H9 (cell line): ENCODE measurements around the gene TMEM30B. TPM values are rescaled to one million over a fixed set of nuclear protein-coding genes. Genes with fewer than 3 reads are reported as not detected.

ENCODE experiments used
- DNase-seq: peaks from one replicate; pipeline ENCODE4 v3.0.0-alpha.2; 2017
- H2AFZ ChIP-seq: one replicate; pipeline ENCODE4 v1.6.1; 2013; ENCODE audit warnings: mild to moderate bottlenecking, low read length, control low read depth, moderate library complexity
- H2AK5ac ChIP-seq: 2 replicates; pipeline ENCODE4 v1.6.1; 2013; ENCODE audit warnings: low read length, control low read depth, mixed read lengths; ENCODE audit not compliant: insufficient read length
- H2BK120ac ChIP-seq: one replicate; pipeline ENCODE4 v1.6.1; 2013; ENCODE audit warnings: low read depth, mild to moderate bottlenecking, low read length, control low read depth, inconsistent platforms; ENCODE audit not compliant: poor library complexity, severe bottlenecking
- H2BK12ac ChIP-seq: 2 replicates; pipeline ENCODE4 v1.6.1; 2013; ENCODE audit warnings: low read length, control low read depth, mixed read lengths, low read depth; ENCODE audit not compliant: insufficient read length
- H2BK15ac ChIP-seq: 2 replicates; pipeline ENCODE4 v1.6.1; 2013; ENCODE audit warnings: low read depth, low read length, control low read depth
- H2BK20ac ChIP-seq: one replicate; pipeline ENCODE4 v1.6.1; 2013; ENCODE audit warnings: low read depth, mild to moderate bottlenecking, low read length, control low read depth, inconsistent platforms; ENCODE audit not compliant: poor library complexity, severe bottlenecking
- H2BK5ac ChIP-seq: 2 replicates; pipeline ENCODE4 v1.6.1; 2013; ENCODE audit warnings: low read length, control low read depth, mixed read lengths; ENCODE audit not compliant: insufficient read length
- H3K14ac ChIP-seq: 2 replicates; pipeline ENCODE4 v1.6.1; 2013; ENCODE audit warnings: low read length, control low read depth; ENCODE audit not compliant: insufficient read depth
- H3K18ac ChIP-seq: 2 replicates; pipeline ENCODE4 v1.6.1; 2013; ENCODE audit warnings: low read depth, mild to moderate bottlenecking, mixed read lengths, low read length, control low read depth; ENCODE audit not compliant: insufficient read length
- H3K23ac ChIP-seq: 2 replicates; pipeline ENCODE4 v1.6.1; 2013; ENCODE audit warnings: low read length, control low read depth, mixed read lengths, low read depth; ENCODE audit not compliant: insufficient read length
- H3K23me2 ChIP-seq: 2 replicates; pipeline ENCODE4 v1.6.1; 2013; ENCODE audit warnings: low read depth, mild to moderate bottlenecking, mixed read lengths, low read length, control low read depth; ENCODE audit not compliant: insufficient read length, poor library complexity, severe bottlenecking
- H3K27ac ChIP-seq: 2 replicates; pipeline ENCODE4 v1.5.1; 2013; ENCODE audit warnings: low read length, control low read depth, mixed read lengths, low read depth; ENCODE audit not compliant: insufficient read length
- H3K27me3 ChIP-seq: 2 replicates; pipeline ENCODE4 v1.6.1; 2013; ENCODE audit warnings: low read length, control low read depth, inconsistent platforms; ENCODE audit not compliant: insufficient read depth
- H3K4ac ChIP-seq: 2 replicates; pipeline ENCODE4 v1.6.1; 2013; ENCODE audit warnings: low read depth, mild to moderate bottlenecking, control low read depth, inconsistent platforms, low read length, moderate library complexity
- H3K4me1 ChIP-seq: 2 replicates; pipeline ENCODE4 v1.6.1; 2013; ENCODE audit warnings: low read length, control low read depth, inconsistent platforms; ENCODE audit not compliant: insufficient read depth
- H3K4me2 ChIP-seq: 2 replicates; pipeline ENCODE4 v1.6.1; 2013; ENCODE audit warnings: low read length, control low read depth, mixed read lengths; ENCODE audit not compliant: insufficient read length, insufficient read depth
- H3K56ac ChIP-seq: 2 replicates; pipeline ENCODE4 v1.6.1; 2013; ENCODE audit warnings: low read depth, mild to moderate bottlenecking, mixed read lengths, low read length, control low read depth; ENCODE audit not compliant: insufficient read length
- H3K79me1 ChIP-seq: 2 replicates; pipeline ENCODE4 v1.6.1; 2013; ENCODE audit warnings: low read depth, mild to moderate bottlenecking, moderate library complexity, low read length, control low read depth, inconsistent platforms; ENCODE audit not compliant: insufficient read depth, poor library complexity, severe bottlenecking
- H3K79me2 ChIP-seq: 2 replicates; pipeline ENCODE4 v1.6.1; 2013; ENCODE audit warnings: low read length, control low read depth, inconsistent platforms; ENCODE audit not compliant: insufficient read depth
- H3K9ac ChIP-seq: 2 replicates; pipeline ENCODE4 v1.6.1; 2013; ENCODE audit warnings: low read length, control low read depth, mixed read lengths; ENCODE audit not compliant: insufficient read length; ENCODE audit errors: extremely low read depth
- H3K9me3 ChIP-seq: one replicate; pipeline ENCODE4 v1.6.1; 2013; ENCODE audit warnings: low read depth, low read length, inconsistent platforms; ENCODE audit not compliant: control insufficient read depth
- H3T11ph ChIP-seq: one replicate; pipeline ENCODE4 v1.6.1; 2013; ENCODE audit warnings: mild to moderate bottlenecking, low read length, control low read depth, inconsistent platforms
- H4K20me1 ChIP-seq: one replicate; pipeline ENCODE4 v1.6.1; 2013; ENCODE audit not compliant: control insufficient read depth, insufficient read length, insufficient read depth
- H4K5ac ChIP-seq: 2 replicates; pipeline ENCODE4 v1.6.1; 2013; ENCODE audit warnings: low read depth, mild to moderate bottlenecking, mixed read lengths, low read length, control low read depth; ENCODE audit not compliant: insufficient read length
- H4K8ac ChIP-seq: replicated peaks from 2 replicates; pipeline ENCODE4 v1.6.1; 2013; ENCODE audit warnings: low read length, control low read depth, mixed read lengths, low read depth; ENCODE audit not compliant: insufficient read length
- H4K91ac ChIP-seq: 2 replicates; pipeline ENCODE4 v1.6.1; 2013; ENCODE audit warnings: low read depth, mild to moderate bottlenecking, moderate library complexity, mixed read lengths, low read length, control low read depth; ENCODE audit not compliant: insufficient read length
- H3K27ac Mint-ChIP-seq, 3 experiments: 2 replicates in 2 of 3; 3 replicates in 1 of 3; pipeline ENCODE4 v1.8.0; 2020 to 2021; ENCODE audit warnings: mixed read lengths in 3 of 3, mild to moderate bottlenecking in 1 of 3, moderate library complexity in 1 of 3
- H3K27me3 Mint-ChIP-seq: 2 replicates; pipeline ENCODE4 v1.8.0; 2021; ENCODE audit warnings: low read depth, mild to moderate bottlenecking, moderate library complexity, mixed read lengths
- H3K36me3 Mint-ChIP-seq, 3 experiments: 2 replicates in 2 of 3; 3 replicates in 1 of 3; pipeline ENCODE4 v1.8.0; 2020 to 2021; ENCODE audit warnings: low read depth in 3 of 3, mixed read lengths in 3 of 3; ENCODE audit not compliant: insufficient read depth in 1 of 3
- H3K4me1 Mint-ChIP-seq, 2 experiments: 2 replicates each; pipeline ENCODE4 v1.8.0; 2020; ENCODE audit warnings: mixed read lengths in 2 of 2
- H3K4me3 Mint-ChIP-seq, 2 experiments: 2 replicates in 1 of 2; 3 replicates in 1 of 2; pipeline ENCODE4 v1.8.0; 2020 to 2021; ENCODE audit warnings: mild to moderate bottlenecking in 2 of 2, mixed read lengths in 2 of 2, moderate library complexity in 1 of 2
- H3K9me3 Mint-ChIP-seq, 2 experiments: 2 replicates in 1 of 2; 3 replicates in 1 of 2; pipeline ENCODE4 v1.8.0; 2020; ENCODE audit warnings: mild to moderate bottlenecking in 2 of 2, mixed read lengths in 2 of 2, moderate library complexity in 1 of 2
- WGBS: extraction: QIAGEN DNeasy Blood & Tissue Kit; methylation state at CpG from one replicate; pipeline ENCODE4 v1.1.7; 2013; ENCODE audit warnings: missing lambda C conversion rate, low lambda C conversion rate, mixed read lengths; ENCODE audit not compliant: insufficient read length; ENCODE audit errors: extremely low coverage; 5-methylcytosine and 5-hydroxymethylcytosine counted together
- total RNA-seq: library from RNA; stranded (reverse); gene quantifications from 2 replicates; pipeline ENCODE4 v1.2.1, GENCODE V29; 2021
- TF ChIP-seq, protein P1 (sequence below): fragments of 200-600 bp; sonication (generic); conservative IDR thresholded peaks from 3 replicates; pipeline ENCODE4 v1.8.0; 2021; ENCODE audit warnings: antibody characterized with exemption, mild to moderate bottlenecking

TMEM30B gene
- total RNA-seq, 1 experiment from 2014 or later, result 12.2 TPM

DNA sequence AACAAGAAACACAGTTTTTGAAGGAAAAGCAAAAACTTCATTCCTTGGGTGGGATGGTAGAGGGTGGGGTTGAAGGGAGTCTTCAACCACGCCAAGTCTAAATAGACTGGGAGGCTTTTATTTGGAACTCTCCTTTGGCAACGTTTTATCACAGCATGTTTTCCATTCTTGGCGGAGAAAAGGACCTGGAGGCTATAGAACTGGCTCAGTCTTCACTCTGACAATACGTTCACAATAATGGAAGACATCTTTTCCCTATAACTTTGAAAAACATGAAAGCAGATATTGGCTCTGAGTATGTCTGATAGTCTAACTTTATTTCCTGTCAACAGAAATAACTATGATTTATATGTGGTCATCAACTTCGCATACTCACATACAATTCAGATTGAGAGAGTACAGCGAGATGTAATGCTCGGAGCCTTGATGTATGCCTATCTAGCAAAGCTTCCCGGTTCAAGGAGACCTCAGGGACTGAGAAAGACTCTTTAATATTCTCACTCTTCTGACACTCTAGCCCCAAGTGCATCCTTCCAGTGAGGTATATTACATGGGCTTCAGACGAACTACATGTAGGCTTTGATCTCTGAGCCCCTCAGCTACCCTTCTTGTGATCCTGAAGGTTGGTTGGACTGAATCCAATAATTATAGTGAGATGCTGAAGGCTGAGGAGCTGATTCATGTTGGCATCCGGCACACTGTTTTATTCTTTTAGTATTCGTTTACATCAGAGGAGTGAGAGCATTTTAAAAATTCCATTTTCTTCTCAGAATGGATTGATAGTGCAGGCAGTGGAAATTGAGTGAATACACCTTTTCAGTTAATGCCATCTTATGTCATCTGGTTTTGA is 14.0 kb downstream of the TMEM30B start:
- Histone ChIP-seq H4K5ac (no peak overlapping the region), H4K91ac (no peak overlapping the region), H4K8ac (no peak overlapping the region), H2AK5ac (no peak overlapping the region), H3K4me1 (no peaks in the 10 kb centered on the region), H2BK5ac (no peak overlapping the region), H2BK15ac (no peak overlapping the region), H3K9me3 (no peaks in the 10 kb centered on the region), H3K23ac (no peak overlapping the region), H2BK12ac (no peak overlapping the region), H3K14ac (no peak overlapping the region), H3K4ac (no peak overlapping the region), H3K27ac (no peak overlapping the region), H2BK120ac (no peak overlapping the region), H4K20me1 (no peaks in the 10 kb centered on the region), H3K56ac (no peak overlapping the region), H3K79me2 (no peaks in the 10 kb centered on the region), H2BK20ac (no peak overlapping the region), H3K79me1 (no peaks in the 10 kb centered on the region), H3K23me2 (no peaks in the 10 kb centered on the region), H3T11ph (no peak overlapping the region), H3K18ac (no peak overlapping the region), H3K4me2 (no peak overlapping the region), H2AFZ (no peak overlapping the region), H3K27me3 (no peaks in the 10 kb centered on the region; the same call in 1 of the 2 replicates), H3K9ac (no peak overlapping the region)
- Mint-ChIP-seq H3K4me1 (peaks cover 0 to 3% of the 10 kb centered on the region in 2 experiments; a peak in 1 of 4 replicates), H3K36me3 (no peaks in the 10 kb centered on the region), H3K9me3 (no peaks in the 10 kb centered on the region), H3K27me3 (peaks cover 27% of the 10 kb centered on the region), H3K27ac (no peak overlapping the region), H3K4me3 (no peak overlapping the region)
- WGBS, result no CpG with 5 or more reads among the region's 11 CpGs
- TF ChIP-seq, protein P1, sequence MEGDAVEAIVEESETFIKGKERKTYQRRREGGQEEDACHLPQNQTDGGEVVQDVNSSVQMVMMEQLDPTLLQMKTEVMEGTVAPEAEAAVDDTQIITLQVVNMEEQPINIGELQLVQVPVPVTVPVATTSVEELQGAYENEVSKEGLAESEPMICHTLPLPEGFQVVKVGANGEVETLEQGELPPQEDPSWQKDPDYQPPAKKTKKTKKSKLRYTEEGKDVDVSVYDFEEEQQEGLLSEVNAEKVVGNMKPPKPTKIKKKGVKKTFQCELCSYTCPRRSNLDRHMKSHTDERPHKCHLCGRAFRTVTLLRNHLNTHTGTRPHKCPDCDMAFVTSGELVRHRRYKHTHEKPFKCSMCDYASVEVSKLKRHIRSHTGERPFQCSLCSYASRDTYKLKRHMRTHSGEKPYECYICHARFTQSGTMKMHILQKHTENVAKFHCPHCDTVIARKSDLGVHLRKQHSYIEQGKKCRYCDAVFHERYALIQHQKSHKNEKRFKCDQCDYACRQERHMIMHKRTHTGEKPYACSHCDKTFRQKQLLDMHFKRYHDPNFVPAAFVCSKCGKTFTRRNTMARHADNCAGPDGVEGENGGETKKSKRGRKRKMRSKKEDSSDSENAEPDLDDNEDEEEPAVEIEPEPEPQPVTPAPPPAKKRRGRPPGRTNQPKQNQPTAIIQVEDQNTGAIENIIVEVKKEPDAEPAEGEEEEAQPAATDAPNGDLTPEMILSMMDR, result no peak
- no peak for DNase-seq
